ENCODE measurements around the gene NET1.

The NET1 gene

GRCh38 chr10:5476918-5477525, 64.7 kb downstream of the NET1 start:
- no peak overlapping the region for H3K4me3 ChIP-seq (ENCODE audit: low read length)
- TF ChIP-seq CTCF (IDR thresholded peaks at IDR 0.05; ENCODE audit: insufficient read depth, low read depth, low read length, missing control alignments) = no peak
- DNase-seq (ENCODE audit: low read depth) = no peak

GRCh38 chr10:5477948-5478693, 65.8 kb downstream of the NET1 start:
- no peak overlapping the region for H3K4me3 ChIP-seq (ENCODE audit: low read length)
- TF ChIP-seq CTCF (IDR thresholded peaks at IDR 0.05; ENCODE audit: insufficient read depth, low read depth, low read length, missing control alignments) = no peak

GRCh38 chr10:5478694-5479305, 66.4 kb downstream of the NET1 start:
- TF ChIP-seq CTCF (IDR thresholded peaks at IDR 0.05; ENCODE audit: insufficient read depth, low read depth, low read length, missing control alignments) = no peak
- no peak overlapping the region for H3K4me3 ChIP-seq (ENCODE audit: low read length)
- no peak for DNase-seq (ENCODE audit: low read depth)

More at GRCh38 chr10:5477948-5478693, 65.8 kb downstream of the NET1 start:
- no peak for DNase-seq (ENCODE audit: low read depth)

GRCh38 chr10:5479481-5480161, 67.3 kb downstream of the NET1 start:
- H3K4me3 ChIP-seq (ENCODE audit: low read length) = no peak overlapping the region
- no peak for TF ChIP-seq CTCF (IDR thresholded peaks at IDR 0.05; ENCODE audit: insufficient read depth, low read depth, low read length, missing control alignments)
- no peak for DNase-seq (ENCODE audit: low read depth)

GRCh38 chr10:5480162-5480941, 68.0 kb downstream of the NET1 start:
- DNase-seq (ENCODE audit: low read depth) = no peak
- TF ChIP-seq CTCF (IDR thresholded peaks at IDR 0.05; ENCODE audit: insufficient read depth, low read depth, low read length, missing control alignments) = no peak
- no peak overlapping the region for H3K4me3 ChIP-seq (ENCODE audit: low read length)

- DNase-seq (ENCODE audit: low read depth) = peak; percentile 36
- no peak overlapping the region for H3K4me3 ChIP-seq (ENCODE audit: low read length)
- no peak for TF ChIP-seq CTCF (IDR thresholded peaks at IDR 0.05; ENCODE audit: insufficient read depth, low read depth, low read length, missing control alignments)
These were observed 68.8 kb downstream of the NET1 start for GRCh38 chr10:5481121-5481520.
